SK-N-SH treated with all-trans-retinoic acid at 6 μM for 48 hours (cell line): ENCODE measurements around the gene C1R.

Experiments used
- CSRNP3 ChIP-seq: fragments of 250-450 bp; sonication (Bioruptor Pico); IDR thresholded peaks from 2 replicates; pipeline ENCODE4 v1.5.1; 2021; ENCODE audit warnings: mild to moderate bottlenecking, moderate library complexity
- ESRRG ChIP-seq: fragments of 250-450 bp; sonication (Bioruptor Pico); IDR thresholded peaks from 2 replicates; pipeline ENCODE4 v1.6.1; 2021; ENCODE audit warnings: mild to moderate bottlenecking
- OSR1 ChIP-seq: fragments of 250-450 bp; sonication (Bioruptor Pico); IDR thresholded peaks from 2 replicates; pipeline ENCODE4 v1.8.0; 2022; ENCODE audit warnings: moderate library complexity, mild to moderate bottlenecking, inconsistent platforms
- PATZ1 ChIP-seq: fragments of 250-450 bp; sonication (Bioruptor Pico); IDR thresholded peaks from 2 replicates; pipeline ENCODE4 v1.8.0; 2020; ENCODE audit warnings: mild to moderate bottlenecking, moderate library complexity, borderline replicate concordance
- RARB ChIP-seq: fragments of 250-450 bp; sonication (Bioruptor Pico); IDR thresholded peaks from 2 replicates; pipeline ENCODE4 v1.8.0; 2021; ENCODE audit warnings: mild to moderate bottlenecking, moderate library complexity
- SNAI2 ChIP-seq: fragments of 250-450 bp; sonication (Bioruptor Pico); IDR thresholded peaks from 2 replicates; pipeline ENCODE4 v1.5.0; 2020; ENCODE audit warnings: mild to moderate bottlenecking, moderate library complexity
- TOX ChIP-seq: fragments of 250-450 bp; sonication (Bioruptor Pico); IDR thresholded peaks from 2 replicates; pipeline ENCODE4 v1.8.0; 2021; ENCODE audit warnings: mild to moderate bottlenecking, moderate library complexity, borderline replicate concordance
- ZFP3 ChIP-seq: fragments of 250-450 bp; sonication (Bioruptor Pico); IDR thresholded peaks from 2 replicates; pipeline ENCODE4 v1.5.0; 2020; ENCODE audit warnings: mild to moderate bottlenecking, moderate library complexity
- ZNF565 ChIP-seq: fragments of 450-650 bp; formaldehyde crosslinking; conservative IDR thresholded peaks from 2 replicates; pipeline ENCODE4 v1.5.0; 2020; ENCODE audit warnings: low read depth, mild to moderate bottlenecking, moderate library complexity
- ZNF8 ChIP-seq: fragments of 450-650 bp; formaldehyde crosslinking; IDR thresholded peaks from 2 replicates; pipeline ENCODE4 v1.5.0; 2020; ENCODE audit warnings: mild to moderate bottlenecking, moderate library complexity

GRCh38 chr12:7129287-7129871, 37.1 kb upstream of the C1R start:
- TF ChIP-seq ZNF565 (CRISPR knock-in tag) (no peak), ESRRG (no peak), PATZ1 (CRISPR knock-in tag) (no peak), OSR1 (CRISPR knock-in tag) (no peak), ZNF8 (CRISPR knock-in tag) (no peak), ZFP3 (CRISPR knock-in tag) (no peak), CSRNP3 (CRISPR knock-in tag) (no peak), TOX (no peak), RARB (no peak), SNAI2 (no peak)
